ENCODE measurements around the gene TTC9B.
"Not testable (repeated sequence)": the region's sequence is repeated elsewhere in the genome, so short reads cannot be mapped to it uniquely, and the experiment has no call there.

Gene TTC9B

GRCh38 chr19:40232479-40232878, 14.3 kb upstream of the TTC9B start:
- no peak for DNase-seq

DNA sequence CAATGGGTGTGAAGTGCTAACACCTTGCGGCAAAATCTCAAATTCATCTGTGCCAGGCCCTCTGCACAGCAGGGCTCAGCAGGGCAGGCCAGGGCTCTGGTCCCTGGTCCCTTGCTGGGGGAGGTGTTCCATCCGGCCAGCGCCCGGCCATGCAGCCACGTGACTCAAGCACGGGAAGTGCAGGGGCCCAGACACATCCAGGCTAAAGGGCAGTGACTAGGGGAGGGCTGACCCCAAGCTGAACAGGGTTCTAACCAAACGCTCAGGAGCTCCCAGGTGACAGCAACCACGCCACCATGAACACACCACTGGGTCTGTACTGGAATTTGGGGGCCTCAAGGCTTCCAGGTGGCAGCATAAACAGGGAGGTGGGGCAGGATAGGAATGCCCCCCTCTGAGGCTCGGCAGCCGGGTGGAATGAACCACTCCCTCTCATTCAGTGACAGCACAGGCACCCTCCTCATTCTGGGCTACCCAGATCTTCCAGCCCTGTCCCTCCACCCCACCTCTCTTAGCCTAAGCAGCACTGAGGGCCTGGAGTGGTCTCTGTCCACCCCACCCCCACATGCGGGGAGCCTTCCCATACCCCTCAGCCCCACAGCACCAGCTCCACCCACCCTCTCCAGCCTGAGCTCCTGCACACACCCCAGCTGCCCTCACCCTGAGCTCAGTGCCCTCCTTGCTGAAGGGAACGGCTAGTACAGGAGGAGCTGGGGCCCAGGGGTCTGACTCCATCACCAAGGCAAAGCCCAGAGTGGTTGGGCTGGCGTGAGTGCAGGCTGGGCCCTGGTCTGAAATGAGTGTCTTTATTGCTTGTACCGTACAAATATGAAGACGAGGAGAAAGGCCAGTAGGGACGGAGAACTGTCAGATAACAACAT, 13.6 kb upstream of the TTC9B start:
- DNase-seq, result no peak

DNA sequence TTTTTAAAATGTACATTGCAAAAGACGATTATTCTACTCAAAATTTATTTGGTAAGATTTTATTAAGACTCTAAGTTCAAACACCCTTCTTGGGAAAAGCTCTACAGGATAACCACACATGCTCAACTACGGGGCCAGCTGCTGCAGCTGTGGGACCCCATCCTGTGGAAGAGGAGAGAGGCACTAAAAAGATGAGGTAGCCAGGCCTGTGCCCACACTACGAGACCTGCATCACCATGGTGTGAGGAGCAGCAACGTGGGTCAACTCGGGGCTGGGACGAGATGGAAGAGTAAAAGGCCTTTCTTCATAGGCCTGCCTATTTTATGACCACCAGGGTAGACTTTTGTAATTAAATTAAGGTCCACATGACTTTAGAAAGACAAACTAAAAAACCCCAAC, 12.9 kb upstream of the TTC9B start:
- DNase-seq, result no peak

GRCh38 chr19:40229926-40230417, 11.8 kb upstream of the TTC9B start:
- DNase-seq, result no peak

- DNase-seq, result no peak
These were observed 11.3 kb upstream of the TTC9B start for GRCh38 chr19:40229484-40229883.

- no peak for DNase-seq
These were observed 10.7 kb upstream of the TTC9B start for GRCh38 chr19:40228863-40229262.

GRCh38 chr19:40228346-40228745, 10.2 kb upstream of the TTC9B start:
- DNase-seq, result no peak

DNA sequence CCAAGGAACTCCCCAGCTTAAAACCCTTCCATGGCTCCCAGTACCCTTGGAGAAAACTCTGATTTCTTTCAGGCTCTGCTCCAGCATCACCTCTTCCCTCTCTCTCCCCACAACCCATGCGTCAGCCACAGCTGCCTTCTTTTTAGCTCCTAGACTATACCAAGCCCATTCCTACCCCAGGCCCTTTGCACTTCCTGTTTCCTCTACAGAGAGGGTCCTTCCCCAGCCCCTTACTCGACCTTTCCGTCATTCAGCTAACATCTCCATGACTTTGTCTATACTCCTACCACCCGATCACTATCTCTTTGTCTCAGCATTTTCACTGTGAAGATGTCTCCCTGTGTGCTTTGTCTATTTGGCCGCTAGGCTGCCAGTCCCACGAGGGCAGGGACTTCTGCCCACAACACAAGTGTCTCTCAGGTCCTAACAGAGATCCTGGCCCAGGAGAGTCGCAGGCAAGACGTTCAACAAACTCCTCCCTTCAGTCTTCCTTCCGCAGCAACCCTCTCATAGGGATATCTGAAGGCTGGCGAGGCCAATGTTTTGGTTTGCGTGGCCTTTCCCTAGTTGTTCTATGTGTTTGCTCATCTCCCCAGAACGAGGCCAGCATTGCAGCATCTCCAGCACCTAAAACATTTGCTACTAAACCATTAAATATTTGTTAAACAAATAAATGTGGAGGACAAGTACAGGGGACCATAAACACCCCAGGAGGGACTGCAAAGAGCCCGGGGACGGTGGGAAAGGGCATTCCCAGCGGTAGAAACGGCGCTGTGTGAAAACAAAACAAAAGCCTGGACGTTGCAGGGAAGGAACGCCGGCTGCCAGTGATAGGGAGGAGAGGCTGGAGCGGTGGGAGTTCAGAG, 7.5 kb upstream of the TTC9B start:
- no peak for DNase-seq

DNA sequence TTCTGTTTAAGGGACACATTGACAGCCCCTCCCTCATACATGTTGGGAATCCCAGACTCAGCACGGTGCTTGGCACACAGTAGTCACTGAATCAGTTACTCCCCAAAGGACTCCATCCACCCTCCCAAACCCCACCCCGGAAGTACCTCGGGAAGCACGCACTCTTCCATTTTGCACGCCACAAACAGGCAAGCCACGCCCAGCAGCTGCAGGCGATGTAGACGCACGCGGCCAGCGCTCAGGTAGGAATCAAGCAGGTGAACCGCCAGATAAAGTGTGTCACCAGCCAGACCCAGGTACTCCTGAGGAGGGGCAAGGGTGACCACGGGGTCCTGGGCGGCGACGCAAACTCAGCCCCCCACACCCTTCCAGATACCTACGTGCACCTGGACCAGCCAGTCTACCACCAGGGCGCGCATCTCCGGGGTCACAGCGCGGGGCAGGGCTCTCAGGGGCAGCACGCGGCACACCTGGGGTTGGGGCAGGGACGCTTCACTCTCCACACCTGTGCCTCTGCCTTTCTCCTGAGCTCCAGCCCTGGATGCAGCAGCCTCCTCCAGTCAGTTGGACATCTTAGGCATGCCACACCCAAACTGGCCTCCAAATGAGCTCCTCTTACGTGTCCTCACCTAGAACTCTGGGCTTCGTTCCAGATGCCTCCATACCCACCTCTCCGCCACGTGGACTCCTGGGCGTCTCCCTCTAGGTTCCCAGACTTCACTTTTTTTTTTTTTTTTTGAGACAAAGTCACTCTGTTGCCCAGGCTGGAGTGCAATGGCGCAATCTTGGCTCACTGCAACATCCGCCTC, 6.4 kb upstream of the TTC9B start:
- no peak for DNase-seq

GRCh38 chr19:40223135-40223822, 5.1 kb upstream of the TTC9B start:
- no peak for DNase-seq

- DNase-seq, result peak; percentile 81
These were observed 3.9 kb upstream of the TTC9B start for GRCh38 chr19:40221858-40222619.

- no peak for DNase-seq
These were observed 2.5 kb upstream of the TTC9B start for GRCh38 chr19:40220674-40221073.

GRCh38 chr19:40219721-40220276, 1.6 kb upstream of the TTC9B start:
- DNase-seq, result no peak

GRCh38 chr19:40219029-40219428, 845 bp upstream of the TTC9B start:
- DNase-seq, result not testable (repeated sequence)

GRCh38 chr19:40217027-40217810, 965 bp downstream of the TTC9B start:
- peak; percentile 50 for DNase-seq

GRCh38 chr19:40216777-40217026, 1.5 kb downstream of the TTC9B start:
- no peak for DNase-seq

DNA sequence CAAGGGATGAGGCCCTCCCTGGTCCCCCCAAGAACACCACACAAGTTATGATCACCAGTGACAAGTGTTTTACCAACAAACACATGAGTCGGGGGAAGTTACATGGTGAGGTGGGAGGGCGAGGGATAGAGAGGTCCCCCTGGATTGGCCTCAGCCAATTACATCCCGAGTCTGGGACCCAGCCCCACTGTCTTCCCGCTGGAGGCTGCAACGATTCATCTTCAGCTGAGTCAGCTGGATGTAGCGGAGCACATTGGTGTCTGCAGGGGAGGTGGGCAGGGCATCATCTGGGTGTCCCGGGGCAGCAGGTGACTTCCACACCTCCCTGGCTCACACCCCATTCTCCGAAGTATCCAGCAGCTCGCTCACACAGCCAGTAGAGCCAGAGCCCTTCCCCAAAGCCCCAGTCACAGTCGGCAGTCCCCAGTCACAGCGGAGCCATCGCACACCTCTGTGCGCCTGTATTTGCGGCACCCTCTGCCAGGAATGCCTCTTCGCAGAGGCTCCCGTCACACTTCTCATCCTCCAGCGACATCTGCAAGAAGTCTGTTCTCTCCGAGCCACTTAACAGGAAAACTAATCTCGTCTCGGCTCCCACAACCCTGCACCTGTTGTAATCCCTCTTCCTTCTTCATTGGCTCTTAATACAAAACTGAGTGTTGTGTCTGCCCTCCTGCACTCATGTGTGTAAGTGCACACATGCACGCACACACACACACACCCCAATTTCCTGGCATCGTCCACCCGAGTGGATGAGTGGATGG, 2.0 kb downstream of the TTC9B start:
- DNase-seq, result no peak

GRCh38 chr19:40214936-40215335, 3.2 kb downstream of the TTC9B start:
- DNase-seq, result no peak

DNA sequence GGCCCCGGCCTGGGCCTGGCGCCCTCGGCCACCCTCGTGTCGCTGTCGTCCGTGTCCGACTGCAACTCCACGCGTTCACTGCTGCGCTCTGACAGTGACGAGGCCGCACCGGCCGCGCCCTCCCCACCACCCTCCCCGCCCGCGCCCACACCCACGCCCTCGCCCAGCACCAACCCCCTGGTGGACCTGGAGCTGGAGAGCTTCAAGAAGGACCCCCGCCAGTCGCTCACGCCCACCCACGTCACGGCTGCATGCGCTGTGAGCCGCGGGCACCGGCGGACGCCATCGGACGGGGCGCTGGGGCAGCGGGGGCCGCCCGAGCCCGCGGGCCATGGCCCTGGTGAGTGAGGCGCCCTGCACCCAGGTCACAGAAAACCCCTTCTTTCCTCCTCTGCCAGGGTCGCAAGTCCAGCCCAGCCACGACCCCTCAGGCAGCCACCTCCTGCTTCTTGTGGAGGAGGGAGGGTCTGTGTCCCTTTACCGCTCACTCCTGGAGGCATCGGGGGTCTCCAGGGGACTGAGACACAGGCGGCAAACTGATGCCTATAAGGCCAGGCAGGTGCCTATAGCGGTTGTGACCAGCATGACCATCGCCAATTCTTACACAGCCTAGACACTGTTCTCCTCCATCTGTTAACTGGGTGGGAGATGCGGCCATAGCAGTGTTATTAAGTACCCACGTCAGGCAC, 4.2 kb downstream of the TTC9B start:
- no peak for DNase-seq
